ENCODE results near the gene FN3KRP. TPM values are rescaled to one million over a fixed set of nuclear protein-coding genes. Genes with fewer than 3 reads are reported as not detected.
"Not testable (repeated sequence)": the region's sequence is repeated elsewhere in the genome, so short reads cannot be mapped to it uniquely, and the experiment has no call there.

FN3KRP gene
- total and polyA plus RNA-seq, 2 experiments from 2014 or later: 18.6 to 38.7 TPM

DNA sequence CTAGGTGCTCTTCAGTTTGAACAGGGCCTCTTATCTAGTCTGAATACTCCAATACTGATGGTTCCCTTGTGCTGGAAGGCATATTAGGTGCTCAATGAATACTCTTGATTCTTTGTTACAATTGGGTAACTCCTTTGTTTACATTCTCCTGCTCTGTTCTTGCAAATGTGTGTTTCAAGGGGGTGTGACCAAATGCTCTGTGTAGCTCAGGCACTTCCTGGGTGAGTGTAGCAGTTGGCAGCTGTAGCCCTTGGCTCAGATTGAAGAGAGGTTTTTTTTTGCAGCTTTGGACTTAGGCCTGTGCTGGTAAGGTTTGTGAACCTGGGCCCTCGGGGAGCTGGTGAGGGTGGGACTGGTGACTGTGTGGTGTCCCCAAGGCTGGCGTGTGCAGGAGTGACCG lies 55.5 kb downstream of the FN3KRP start:
- H3K27ac ChIP-seq: no peak overlapping the region

DNA sequence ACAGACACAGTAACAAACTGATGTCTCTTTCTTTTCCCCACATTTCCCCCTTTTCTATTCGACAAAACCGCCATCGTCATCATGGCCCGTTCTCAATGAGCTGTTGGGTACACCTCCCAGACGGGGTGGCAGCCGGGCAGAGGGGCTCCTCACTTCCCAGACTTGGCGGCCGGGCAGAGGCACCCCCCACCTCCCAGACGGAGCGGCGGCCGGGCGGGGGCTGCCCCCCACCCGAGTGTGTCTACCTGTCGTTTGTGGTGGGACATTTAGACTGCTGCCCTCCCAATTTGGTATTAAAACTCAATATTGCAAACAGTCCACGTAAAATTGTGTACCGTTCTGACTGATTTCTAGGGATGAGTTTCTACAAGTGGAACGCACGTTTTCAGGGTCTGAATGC lies 58.0 kb downstream of the FN3KRP start:
- H3K9me3 ChIP-seq (ENCODE audit: low read depth); H3K4me1 ChIP-seq (ENCODE audit: low read depth); H3K27ac ChIP-seq; H3K36me3 ChIP-seq; DNase-seq (ENCODE audit: low read depth in 1 of 2, low spot score in 1 of 2); H3K4me3 ChIP-seq; H3K27me3 ChIP-seq: not testable (repeated sequence)

More for the DNA sequence above, 55.5 kb downstream of the FN3KRP start:
- Histone ChIP-seq H3K36me3 (peaks cover 16% of the 10 kb centered on the region), H3K4me1 (ENCODE audit: low read depth) (no peaks in the 10 kb centered on the region), H3K4me3 (no peak overlapping the region), H3K27me3 (no peaks in the 10 kb centered on the region), H3K9me3 (ENCODE audit: low read depth) (no peaks in the 10 kb centered on the region)
- DNase-seq (ENCODE audit: low read depth in 1 of 2, low spot score in 1 of 2): peak in 1 of 2 donors; percentile 63
- TF ChIP-seq, protein P1, sequence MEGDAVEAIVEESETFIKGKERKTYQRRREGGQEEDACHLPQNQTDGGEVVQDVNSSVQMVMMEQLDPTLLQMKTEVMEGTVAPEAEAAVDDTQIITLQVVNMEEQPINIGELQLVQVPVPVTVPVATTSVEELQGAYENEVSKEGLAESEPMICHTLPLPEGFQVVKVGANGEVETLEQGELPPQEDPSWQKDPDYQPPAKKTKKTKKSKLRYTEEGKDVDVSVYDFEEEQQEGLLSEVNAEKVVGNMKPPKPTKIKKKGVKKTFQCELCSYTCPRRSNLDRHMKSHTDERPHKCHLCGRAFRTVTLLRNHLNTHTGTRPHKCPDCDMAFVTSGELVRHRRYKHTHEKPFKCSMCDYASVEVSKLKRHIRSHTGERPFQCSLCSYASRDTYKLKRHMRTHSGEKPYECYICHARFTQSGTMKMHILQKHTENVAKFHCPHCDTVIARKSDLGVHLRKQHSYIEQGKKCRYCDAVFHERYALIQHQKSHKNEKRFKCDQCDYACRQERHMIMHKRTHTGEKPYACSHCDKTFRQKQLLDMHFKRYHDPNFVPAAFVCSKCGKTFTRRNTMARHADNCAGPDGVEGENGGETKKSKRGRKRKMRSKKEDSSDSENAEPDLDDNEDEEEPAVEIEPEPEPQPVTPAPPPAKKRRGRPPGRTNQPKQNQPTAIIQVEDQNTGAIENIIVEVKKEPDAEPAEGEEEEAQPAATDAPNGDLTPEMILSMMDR (IDR thresholded peaks at IDR 0.05; ENCODE audit: low read depth, low read length): no peak

DNA sequence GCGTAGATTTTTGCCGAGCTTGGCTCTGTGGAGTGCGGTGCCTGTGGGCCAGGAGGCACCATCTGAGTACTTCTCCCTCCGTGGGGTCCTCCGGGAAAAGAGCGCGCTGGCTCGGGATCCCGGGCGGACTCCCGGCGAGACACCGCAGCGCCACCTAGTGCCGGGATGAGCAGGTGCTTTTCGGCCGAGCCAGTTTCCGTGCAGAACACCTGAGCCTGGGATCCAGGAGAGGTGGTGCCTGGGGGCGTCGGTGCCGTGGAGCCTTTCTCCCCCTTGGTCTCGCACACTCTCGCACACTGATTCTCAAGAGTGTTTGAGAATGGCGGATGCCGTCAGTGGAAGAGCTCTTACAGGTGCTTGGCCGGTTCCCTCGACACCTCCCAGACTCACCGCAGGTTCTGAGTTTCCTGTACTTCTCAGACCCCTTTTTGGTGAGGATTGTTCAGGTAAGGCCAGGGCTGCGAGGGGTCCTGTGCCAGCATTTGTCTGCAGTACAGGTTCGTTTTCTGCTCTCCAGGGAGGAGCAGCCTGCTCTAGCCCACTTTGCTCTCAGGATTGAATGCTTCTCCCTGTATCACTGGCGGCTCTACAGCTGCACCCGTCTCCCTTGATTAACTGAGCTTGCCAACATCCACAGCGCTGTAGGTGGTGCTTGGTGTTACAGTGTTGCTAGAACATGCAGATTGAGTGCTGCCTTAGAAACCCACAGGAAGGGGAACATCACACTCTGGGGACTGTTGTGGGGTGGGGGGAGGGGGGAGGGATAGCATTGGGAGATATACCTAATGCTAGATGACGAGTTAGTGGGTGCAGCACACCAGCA lies 58.7 kb downstream of the FN3KRP start:
- Histone ChIP-seq H3K27ac (no peak overlapping the region), H3K4me3 (no peak overlapping the region), H3K36me3 (no peaks in the 10 kb centered on the region), H3K4me1 (ENCODE audit: low read depth) (no peaks in the 10 kb centered on the region), H3K9me3 (ENCODE audit: low read depth) (no peaks in the 10 kb centered on the region), H3K27me3 (no peaks in the 10 kb centered on the region)
- DNase-seq (ENCODE audit: low read depth in 1 of 2, low spot score in 1 of 2): peak; percentile 58 to 74
- TF ChIP-seq, protein P1 (IDR thresholded peaks at IDR 0.05; ENCODE audit: low read depth, low read length): peak; percentile 82

DNA sequence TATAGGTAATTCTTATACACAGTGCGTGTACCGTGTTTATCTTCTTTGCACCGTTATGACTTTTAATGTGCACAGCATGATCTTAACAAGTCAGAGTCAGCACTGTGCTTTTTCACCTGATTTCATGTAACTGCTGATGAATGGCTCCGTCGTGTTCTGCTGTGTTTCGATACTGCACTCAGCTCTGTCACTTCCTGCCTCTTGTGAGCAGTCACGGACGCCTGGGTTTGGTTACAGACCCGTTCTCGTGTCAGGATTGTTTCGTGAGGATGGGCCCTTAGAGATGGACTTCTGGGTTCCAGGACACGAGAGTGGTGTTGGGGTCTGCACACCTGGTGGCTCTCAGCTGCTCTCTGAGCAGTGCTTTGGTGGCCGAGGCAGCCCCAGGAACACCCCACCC lies 59.9 kb downstream of the FN3KRP start:
- Histone ChIP-seq H3K27ac (no peak overlapping the region), H3K27me3 (no peaks in the 10 kb centered on the region), H3K4me1 (ENCODE audit: low read depth) (no peaks in the 10 kb centered on the region), H3K36me3 (no peaks in the 10 kb centered on the region), H3K9me3 (ENCODE audit: low read depth) (no peaks in the 10 kb centered on the region), H3K4me3 (no peak overlapping the region)
- DNase-seq (ENCODE audit: low read depth in 1 of 2, low spot score in 1 of 2): no peak
- TF ChIP-seq, protein P1 (IDR thresholded peaks at IDR 0.05; ENCODE audit: low read depth, low read length): no peak

Other genes starting within 250 kb of the FN3KRP start
- gene FOXK2, start 197.0 kb upstream of the FN3KRP start, total RNA-seq: 44.5 and 63.0 TPM in 2 replicates
- 22.0 and 26.7 TPM in 2 replicates for gene FOXK2, start 197.0 kb upstream of the FN3KRP start, polyA plus RNA-seq
- 83.2 and 111 TPM in 2 replicates for gene WDR45B, start 68.3 kb upstream of the FN3KRP start, total RNA-seq
- 99.5 and 105 TPM in 2 replicates for gene WDR45B, start 68.3 kb upstream of the FN3KRP start, polyA plus RNA-seq
- gene RAB40B, start 18.0 kb upstream of the FN3KRP start, total RNA-seq: 29.7 and 38.9 TPM in 2 replicates
- 28.9 and 42.8 TPM in 2 replicates for gene RAB40B, start 18.0 kb upstream of the FN3KRP start, polyA plus RNA-seq
- 20.0 and 20.6 TPM in 2 replicates for gene FN3K, start 18.9 kb downstream of the FN3KRP start, total RNA-seq
- 10.3 and 18.1 TPM in 2 replicates for gene FN3K, start 18.9 kb downstream of the FN3KRP start, polyA plus RNA-seq
- 32.1 and 55.7 TPM in 2 replicates for gene TBCD, start 35.4 kb downstream of the FN3KRP start, total RNA-seq
- gene TBCD, start 35.4 kb downstream of the FN3KRP start, polyA plus RNA-seq: 66.0 and 106 TPM in 2 replicates
- gene ZNF750, start 123.3 kb downstream of the FN3KRP start, total RNA-seq: 0.07 TPM in 1 of 2 replicates, not detected in the other
- gene ZNF750, start 123.3 kb downstream of the FN3KRP start, polyA plus RNA-seq: 0.14 and 0.49 TPM in 2 replicates